Fibroblast of the aortic adventitia (primary cell): ENCODE results near the gene VWA8. TPM values are rescaled to one million over a fixed set of nuclear protein-coding genes. Genes with fewer than 3 reads are reported as not detected.

Experiments
- DNase-seq: peaks from one replicate; pipeline ENCODE4 v3.0.0-alpha.2; 2010; ENCODE audit warnings: low read depth
- H3K4me3 ChIP-seq: 2 replicates; pipeline ENCODE4 v1.5.1; 2011; ENCODE audit warnings: low read depth, mild to moderate bottlenecking, control low read depth, low read length, moderate library complexity
- CTCF ChIP-seq: IDR thresholded peaks from 2 replicates; pipeline ENCODE4 v1.5.1; 2011; ENCODE audit warnings: mild to moderate bottlenecking, low read length, control low read depth, inconsistent platforms; ENCODE audit not compliant: insufficient read depth
- total RNA-seq: library from RNA; depleted of rRNA; stranded (reverse); fragments of >200 nt; gene quantifications from 2 replicates; pipeline ENCODE4 v1.2.3, GENCODE V29; 2012; ENCODE audit warnings: low replicate concordance

VWA8 gene
- total RNA-seq, 1 donor = 27.2 TPM

- no peak overlapping the region for H3K4me3 ChIP-seq
- no peak for TF ChIP-seq CTCF
- peak; percentile 17 for DNase-seq
Measured at GRCh38 chr13:41981951-41982715, 21.2 kb upstream of the VWA8 start.

- no peak for DNase-seq
- TF ChIP-seq CTCF = no peak
- no peak overlapping the region for H3K4me3 ChIP-seq
Measured at GRCh38 chr13:41978007-41978406, 17.1 kb upstream of the VWA8 start.

GRCh38 chr13:41976476-41976875 is 15.6 kb upstream of the VWA8 start:
- no peak for TF ChIP-seq CTCF
- DNase-seq = no peak
- no peak overlapping the region for H3K4me3 ChIP-seq

- H3K4me3 ChIP-seq = no peak overlapping the region
- TF ChIP-seq CTCF = no peak
- DNase-seq = no peak
Measured at GRCh38 chr13:41974262-41974900, 13.5 kb upstream of the VWA8 start.

GRCh38 chr13:41973247-41973741 is 12.4 kb upstream of the VWA8 start:
- DNase-seq = peak; percentile 20
- peak; percentile 23 for TF ChIP-seq CTCF
- H3K4me3 ChIP-seq = no peak overlapping the region

GRCh38 chr13:41971848-41972247 is 10.9 kb upstream of the VWA8 start:
- no peak for DNase-seq
- H3K4me3 ChIP-seq = no peak overlapping the region
- no peak for TF ChIP-seq CTCF
